H9 (cell line): ENCODE results near the gene PLCB1. TPM values are rescaled to one million over a fixed set of nuclear protein-coding genes. Genes with fewer than 3 reads are reported as not detected.

Source experiments
- DNase-seq: peaks from one replicate; pipeline ENCODE4 v3.0.0-alpha.2; 2017
- H2AFZ ChIP-seq: one replicate; pipeline ENCODE4 v1.6.1; 2013; ENCODE audit warnings: mild to moderate bottlenecking, low read length, control low read depth, moderate library complexity
- H2AK5ac ChIP-seq: 2 replicates; pipeline ENCODE4 v1.6.1; 2013; ENCODE audit warnings: low read length, control low read depth, mixed read lengths; ENCODE audit not compliant: insufficient read length
- H2BK120ac ChIP-seq: one replicate; pipeline ENCODE4 v1.6.1; 2013; ENCODE audit warnings: low read depth, mild to moderate bottlenecking, low read length, control low read depth, inconsistent platforms; ENCODE audit not compliant: poor library complexity, severe bottlenecking
- H2BK12ac ChIP-seq: 2 replicates; pipeline ENCODE4 v1.6.1; 2013; ENCODE audit warnings: low read length, control low read depth, mixed read lengths, low read depth; ENCODE audit not compliant: insufficient read length
- H2BK15ac ChIP-seq: 2 replicates; pipeline ENCODE4 v1.6.1; 2013; ENCODE audit warnings: low read depth, low read length, control low read depth
- H2BK20ac ChIP-seq: one replicate; pipeline ENCODE4 v1.6.1; 2013; ENCODE audit warnings: low read depth, mild to moderate bottlenecking, low read length, control low read depth, inconsistent platforms; ENCODE audit not compliant: poor library complexity, severe bottlenecking
- H2BK5ac ChIP-seq: 2 replicates; pipeline ENCODE4 v1.6.1; 2013; ENCODE audit warnings: low read length, control low read depth, mixed read lengths; ENCODE audit not compliant: insufficient read length
- H3K14ac ChIP-seq: 2 replicates; pipeline ENCODE4 v1.6.1; 2013; ENCODE audit warnings: low read length, control low read depth; ENCODE audit not compliant: insufficient read depth
- H3K18ac ChIP-seq: 2 replicates; pipeline ENCODE4 v1.6.1; 2013; ENCODE audit warnings: low read depth, mild to moderate bottlenecking, mixed read lengths, low read length, control low read depth; ENCODE audit not compliant: insufficient read length
- H3K23ac ChIP-seq: 2 replicates; pipeline ENCODE4 v1.6.1; 2013; ENCODE audit warnings: low read length, control low read depth, mixed read lengths, low read depth; ENCODE audit not compliant: insufficient read length
- H3K23me2 ChIP-seq: 2 replicates; pipeline ENCODE4 v1.6.1; 2013; ENCODE audit warnings: low read depth, mild to moderate bottlenecking, mixed read lengths, low read length, control low read depth; ENCODE audit not compliant: insufficient read length, poor library complexity, severe bottlenecking
- H3K27ac ChIP-seq: 2 replicates; pipeline ENCODE4 v1.5.1; 2013; ENCODE audit warnings: low read length, control low read depth, mixed read lengths, low read depth; ENCODE audit not compliant: insufficient read length
- H3K27me3 ChIP-seq: 2 replicates; pipeline ENCODE4 v1.6.1; 2013; ENCODE audit warnings: low read length, control low read depth, inconsistent platforms; ENCODE audit not compliant: insufficient read depth
- H3K4ac ChIP-seq: 2 replicates; pipeline ENCODE4 v1.6.1; 2013; ENCODE audit warnings: low read depth, mild to moderate bottlenecking, control low read depth, inconsistent platforms, low read length, moderate library complexity
- H3K4me1 ChIP-seq: 2 replicates; pipeline ENCODE4 v1.6.1; 2013; ENCODE audit warnings: low read length, control low read depth, inconsistent platforms; ENCODE audit not compliant: insufficient read depth
- H3K4me2 ChIP-seq: 2 replicates; pipeline ENCODE4 v1.6.1; 2013; ENCODE audit warnings: low read length, control low read depth, mixed read lengths; ENCODE audit not compliant: insufficient read length, insufficient read depth
- H3K56ac ChIP-seq: 2 replicates; pipeline ENCODE4 v1.6.1; 2013; ENCODE audit warnings: low read depth, mild to moderate bottlenecking, mixed read lengths, low read length, control low read depth; ENCODE audit not compliant: insufficient read length
- H3K79me1 ChIP-seq: 2 replicates; pipeline ENCODE4 v1.6.1; 2013; ENCODE audit warnings: low read depth, mild to moderate bottlenecking, moderate library complexity, low read length, control low read depth, inconsistent platforms; ENCODE audit not compliant: insufficient read depth, poor library complexity, severe bottlenecking
- H3K79me2 ChIP-seq: 2 replicates; pipeline ENCODE4 v1.6.1; 2013; ENCODE audit warnings: low read length, control low read depth, inconsistent platforms; ENCODE audit not compliant: insufficient read depth
- H3K9ac ChIP-seq: 2 replicates; pipeline ENCODE4 v1.6.1; 2013; ENCODE audit warnings: low read length, control low read depth, mixed read lengths; ENCODE audit not compliant: insufficient read length; ENCODE audit errors: extremely low read depth
- H3K9me3 ChIP-seq: one replicate; pipeline ENCODE4 v1.6.1; 2013; ENCODE audit warnings: low read depth, low read length, inconsistent platforms; ENCODE audit not compliant: control insufficient read depth
- H3T11ph ChIP-seq: one replicate; pipeline ENCODE4 v1.6.1; 2013; ENCODE audit warnings: mild to moderate bottlenecking, low read length, control low read depth, inconsistent platforms
- H4K20me1 ChIP-seq: one replicate; pipeline ENCODE4 v1.6.1; 2013; ENCODE audit not compliant: control insufficient read depth, insufficient read length, insufficient read depth
- H4K5ac ChIP-seq: 2 replicates; pipeline ENCODE4 v1.6.1; 2013; ENCODE audit warnings: low read depth, mild to moderate bottlenecking, mixed read lengths, low read length, control low read depth; ENCODE audit not compliant: insufficient read length
- H4K8ac ChIP-seq: replicated peaks from 2 replicates; pipeline ENCODE4 v1.6.1; 2013; ENCODE audit warnings: low read length, control low read depth, mixed read lengths, low read depth; ENCODE audit not compliant: insufficient read length
- H4K91ac ChIP-seq: 2 replicates; pipeline ENCODE4 v1.6.1; 2013; ENCODE audit warnings: low read depth, mild to moderate bottlenecking, moderate library complexity, mixed read lengths, low read length, control low read depth; ENCODE audit not compliant: insufficient read length
- H3K27ac Mint-ChIP-seq, 3 experiments: 2 replicates in 2 of 3; 3 replicates in 1 of 3; pipeline ENCODE4 v1.8.0; 2020 to 2021; ENCODE audit warnings: mixed read lengths in 3 of 3, mild to moderate bottlenecking in 1 of 3, moderate library complexity in 1 of 3
- H3K27me3 Mint-ChIP-seq: 2 replicates; pipeline ENCODE4 v1.8.0; 2021; ENCODE audit warnings: low read depth, mild to moderate bottlenecking, moderate library complexity, mixed read lengths
- H3K36me3 Mint-ChIP-seq, 3 experiments: 2 replicates in 2 of 3; 3 replicates in 1 of 3; pipeline ENCODE4 v1.8.0; 2020 to 2021; ENCODE audit warnings: low read depth in 3 of 3, mixed read lengths in 3 of 3; ENCODE audit not compliant: insufficient read depth in 1 of 3
- H3K4me1 Mint-ChIP-seq, 2 experiments: 2 replicates each; pipeline ENCODE4 v1.8.0; 2020; ENCODE audit warnings: mixed read lengths in 2 of 2
- H3K4me3 Mint-ChIP-seq, 2 experiments: 2 replicates in 1 of 2; 3 replicates in 1 of 2; pipeline ENCODE4 v1.8.0; 2020 to 2021; ENCODE audit warnings: mild to moderate bottlenecking in 2 of 2, mixed read lengths in 2 of 2, moderate library complexity in 1 of 2
- H3K9me3 Mint-ChIP-seq, 2 experiments: 2 replicates in 1 of 2; 3 replicates in 1 of 2; pipeline ENCODE4 v1.8.0; 2020; ENCODE audit warnings: mild to moderate bottlenecking in 2 of 2, mixed read lengths in 2 of 2, moderate library complexity in 1 of 2
- CTCF ChIP-seq: fragments of 200-600 bp; sonication (generic); conservative IDR thresholded peaks from 3 replicates; pipeline ENCODE4 v1.8.0; 2021; ENCODE audit warnings: antibody characterized with exemption, mild to moderate bottlenecking
- WGBS: extraction: QIAGEN DNeasy Blood & Tissue Kit; methylation state at CpG from one replicate; pipeline ENCODE4 v1.1.7; 2013; ENCODE audit warnings: missing lambda C conversion rate, low lambda C conversion rate, mixed read lengths; ENCODE audit not compliant: insufficient read length; ENCODE audit errors: extremely low coverage; 5-methylcytosine and 5-hydroxymethylcytosine counted together
- total RNA-seq: library from RNA; stranded (reverse); gene quantifications from 2 replicates; pipeline ENCODE4 v1.2.1, GENCODE V29; 2021

PLCB1 gene
- total RNA-seq, 1 experiment from 2014 or later, result 11.5 TPM

GRCh38 chr20:8722277-8722928, 590.3 kb downstream of the PLCB1 start:
- Histone ChIP-seq H2BK5ac (no peak overlapping the region), H2BK20ac (no peak overlapping the region), H3K18ac (no peak overlapping the region), H2BK15ac (no peak overlapping the region), H3K23ac (no peak overlapping the region), H3K9me3 (no peaks in the 10 kb centered on the region), H3K9ac (no peak overlapping the region), H3K23me2 (no peaks in the 10 kb centered on the region), H2AFZ (no peak overlapping the region), H2AK5ac (no peak overlapping the region), H3K4me2 (no peak overlapping the region), H3K79me1 (no peaks in the 10 kb centered on the region), H3K4me1 (no peaks in the 10 kb centered on the region), H3T11ph (no peak overlapping the region), H4K91ac (no peak overlapping the region), H4K8ac (no peak overlapping the region), H3K79me2 (no peaks in the 10 kb centered on the region), H3K27ac (no peak overlapping the region), H3K27me3 (no peaks in the 10 kb centered on the region), H4K5ac (no peak overlapping the region), H3K4ac (no peak overlapping the region), H3K14ac (no peak overlapping the region), H3K56ac (no peak overlapping the region), H2BK12ac (no peak overlapping the region), H4K20me1 (no peaks in the 10 kb centered on the region), H2BK120ac (no peak overlapping the region)
- no CpG with 5 or more reads among the region's 8 CpGs for WGBS
- TF ChIP-seq CTCF, result peak; percentile 88
- Mint-ChIP-seq H3K36me3 (no peaks in the 10 kb centered on the region), H3K4me1 (no peaks in the 10 kb centered on the region), H3K4me3 (no peak overlapping the region), H3K27ac (no peak overlapping the region), H3K9me3 (no peaks in the 10 kb centered on the region), H3K27me3 (no peaks in the 10 kb centered on the region)
- no peak for DNase-seq
